ENCODE data around the gene SSR4.
A peak's percentile ranks its signal among the peaks of the same experiment; 100 is the strongest.

SSR4 gene

DNA sequence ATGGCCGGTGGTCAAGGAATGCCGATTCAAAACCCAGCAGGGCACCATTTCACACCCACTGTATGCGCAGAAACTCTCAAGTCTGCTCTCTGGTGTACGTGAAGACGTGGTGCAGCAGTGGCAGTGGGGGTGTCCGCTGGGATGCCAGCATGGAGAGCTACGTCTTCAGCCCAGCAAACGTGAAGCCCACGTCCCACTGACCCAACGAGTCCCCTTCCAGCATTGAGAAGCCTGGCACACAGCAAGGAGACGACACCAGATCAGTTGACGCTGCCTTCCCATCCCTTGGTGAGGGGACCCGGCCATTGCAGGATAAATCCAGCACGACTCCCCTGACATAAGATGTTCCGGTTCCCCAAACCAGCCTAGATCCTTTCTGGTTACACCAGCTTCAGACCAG is 32.6 kb upstream of the SSR4 start:
- DNase-seq, result no peak
- no peaks in the 10 kb centered on the region for H3K27me3 ChIP-seq (replicated peaks)
- in situ Hi-C loops (cut with HindIII; ENCODE audit: low pct_ligation_motif_present, low sequenced_read_pairs), result no loop called here
- no peak overlapping the region for H3K4me3 ChIP-seq (ENCODE audit: low read depth, low read length)
- H3K27ac ChIP-seq, result no peak overlapping the region
- H3K36me3 ChIP-seq (replicated peaks), result no peaks in the 10 kb centered on the region
- TF ChIP-seq, protein P1, sequence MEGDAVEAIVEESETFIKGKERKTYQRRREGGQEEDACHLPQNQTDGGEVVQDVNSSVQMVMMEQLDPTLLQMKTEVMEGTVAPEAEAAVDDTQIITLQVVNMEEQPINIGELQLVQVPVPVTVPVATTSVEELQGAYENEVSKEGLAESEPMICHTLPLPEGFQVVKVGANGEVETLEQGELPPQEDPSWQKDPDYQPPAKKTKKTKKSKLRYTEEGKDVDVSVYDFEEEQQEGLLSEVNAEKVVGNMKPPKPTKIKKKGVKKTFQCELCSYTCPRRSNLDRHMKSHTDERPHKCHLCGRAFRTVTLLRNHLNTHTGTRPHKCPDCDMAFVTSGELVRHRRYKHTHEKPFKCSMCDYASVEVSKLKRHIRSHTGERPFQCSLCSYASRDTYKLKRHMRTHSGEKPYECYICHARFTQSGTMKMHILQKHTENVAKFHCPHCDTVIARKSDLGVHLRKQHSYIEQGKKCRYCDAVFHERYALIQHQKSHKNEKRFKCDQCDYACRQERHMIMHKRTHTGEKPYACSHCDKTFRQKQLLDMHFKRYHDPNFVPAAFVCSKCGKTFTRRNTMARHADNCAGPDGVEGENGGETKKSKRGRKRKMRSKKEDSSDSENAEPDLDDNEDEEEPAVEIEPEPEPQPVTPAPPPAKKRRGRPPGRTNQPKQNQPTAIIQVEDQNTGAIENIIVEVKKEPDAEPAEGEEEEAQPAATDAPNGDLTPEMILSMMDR (IDR thresholded peaks at IDR 0.05; ENCODE audit: low read depth, low read length, missing control alignments), result no peak

DNA sequence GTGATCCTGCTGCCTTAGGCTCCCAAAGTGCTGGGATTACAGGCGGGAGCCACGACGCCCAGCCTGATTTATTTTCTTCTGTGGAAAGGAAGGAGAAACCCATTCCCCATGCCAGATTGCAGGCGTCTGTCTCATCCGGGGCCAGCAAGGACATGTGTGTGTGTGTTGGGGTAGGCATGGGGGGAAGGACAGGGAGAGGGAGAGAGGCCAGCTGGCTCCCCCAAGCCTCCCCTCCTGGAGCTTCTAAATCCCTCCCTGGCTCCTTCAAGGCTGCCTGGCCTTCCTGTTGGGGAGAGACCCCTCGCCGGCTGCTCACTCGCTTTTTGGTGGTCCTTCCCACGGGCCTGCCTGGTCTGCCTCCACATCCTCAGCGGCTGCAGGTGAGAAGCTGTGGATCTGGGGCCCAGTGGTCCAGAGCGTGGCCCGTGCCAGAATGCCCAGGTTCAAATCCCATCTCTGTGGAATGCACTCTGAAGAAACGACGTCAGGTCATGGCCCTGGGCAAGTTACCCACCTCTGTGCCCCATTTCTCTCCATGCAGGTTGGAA is 31.8 kb upstream of the SSR4 start:
- H3K27me3 ChIP-seq (replicated peaks), result no peaks in the 10 kb centered on the region
- TF ChIP-seq, protein P1 (IDR thresholded peaks at IDR 0.05; ENCODE audit: low read depth, low read length, missing control alignments), result no peak
- DNase-seq, result no peak

GRCh38 chrX:153763298-153763932 is 31.1 kb upstream of the SSR4 start:
- TF ChIP-seq, protein P1 (IDR thresholded peaks at IDR 0.05; ENCODE audit: low read depth, low read length, missing control alignments), result no peak
- Histone ChIP-seq H3K36me3 (replicated peaks) (no peaks in the 10 kb centered on the region), H3K27ac (no peak overlapping the region), H3K27me3 (replicated peaks) (no peaks in the 10 kb centered on the region), H3K4me3 (ENCODE audit: low read depth, low read length) (no peak overlapping the region)
- no peak for DNase-seq
- in situ Hi-C loops (cut with HindIII; ENCODE audit: low pct_ligation_motif_present, low sequenced_read_pairs), result no loop called here

More for the DNA sequence above, 31.8 kb upstream of the SSR4 start:
- Histone ChIP-seq H3K27ac (no peak overlapping the region), H3K4me3 (ENCODE audit: low read depth, low read length) (no peak overlapping the region), H3K36me3 (replicated peaks) (no peaks in the 10 kb centered on the region)
- in situ Hi-C loops (cut with HindIII; ENCODE audit: low pct_ligation_motif_present, low sequenced_read_pairs), result no loop called here

GRCh38 chrX:153763989-153764755 is 30.3 kb upstream of the SSR4 start, which contains the start of gene PLXNB3:
Gene PLXNB3, plus strand, starts transcription at chrX:153764249. Its CDS starts 1,287 bp downstream, at chrX:153765536.
- H3K27ac ChIP-seq, result no peak within 1 kb of the TSS
- H3K4me3 ChIP-seq (ENCODE audit: low read depth, low read length), result peak within 1 kb of the TSS; percentile 40
- in situ Hi-C loops (cut with HindIII; ENCODE audit: low pct_ligation_motif_present, low sequenced_read_pairs), result no loop called here

GRCh38 chrX:153764786-153765137 is 29.7 kb upstream of the SSR4 start:
- TF ChIP-seq, protein P1 (IDR thresholded peaks at IDR 0.05; ENCODE audit: low read depth, low read length, missing control alignments), result no peak
- H3K27ac ChIP-seq, result no peak overlapping the region

More at GRCh38 chrX:153763989-153764755, 30.3 kb upstream of the SSR4 start, which contains the start of gene PLXNB3:
- peak; percentile 43 for DNase-seq
- Histone ChIP-seq H3K27me3 (replicated peaks) (no peaks in the 10 kb centered on the region), H3K36me3 (replicated peaks) (no peaks in the 10 kb centered on the region)
- TF ChIP-seq, protein P1 (IDR thresholded peaks at IDR 0.05; ENCODE audit: low read depth, low read length, missing control alignments), result peak; percentile 84

More at GRCh38 chrX:153764786-153765137, 29.7 kb upstream of the SSR4 start:
- peak overlapping the region; percentile 40 for H3K4me3 ChIP-seq (ENCODE audit: low read depth, low read length)
- DNase-seq, result no peak
- H3K36me3 ChIP-seq (replicated peaks), result no peaks in the 10 kb centered on the region
- H3K27me3 ChIP-seq (replicated peaks), result no peaks in the 10 kb centered on the region
- in situ Hi-C loops (cut with HindIII; ENCODE audit: low pct_ligation_motif_present, low sequenced_read_pairs), result no loop called here
